ENCODE measurements around the gene GTPBP10. TPM values are rescaled to one million over a fixed set of nuclear protein-coding genes. Genes with fewer than 3 reads are reported as not detected.
A peak's percentile ranks its signal among the peaks of the same experiment; 100 is the strongest.

The GTPBP10 gene
- total and polyA plus RNA-seq, 9 of the 15 experiments (the other 6 are each of a cell fraction or from before 2014, with no cell fraction given) = 34.6 to 89.8 (median 76.4) TPM

DNA sequence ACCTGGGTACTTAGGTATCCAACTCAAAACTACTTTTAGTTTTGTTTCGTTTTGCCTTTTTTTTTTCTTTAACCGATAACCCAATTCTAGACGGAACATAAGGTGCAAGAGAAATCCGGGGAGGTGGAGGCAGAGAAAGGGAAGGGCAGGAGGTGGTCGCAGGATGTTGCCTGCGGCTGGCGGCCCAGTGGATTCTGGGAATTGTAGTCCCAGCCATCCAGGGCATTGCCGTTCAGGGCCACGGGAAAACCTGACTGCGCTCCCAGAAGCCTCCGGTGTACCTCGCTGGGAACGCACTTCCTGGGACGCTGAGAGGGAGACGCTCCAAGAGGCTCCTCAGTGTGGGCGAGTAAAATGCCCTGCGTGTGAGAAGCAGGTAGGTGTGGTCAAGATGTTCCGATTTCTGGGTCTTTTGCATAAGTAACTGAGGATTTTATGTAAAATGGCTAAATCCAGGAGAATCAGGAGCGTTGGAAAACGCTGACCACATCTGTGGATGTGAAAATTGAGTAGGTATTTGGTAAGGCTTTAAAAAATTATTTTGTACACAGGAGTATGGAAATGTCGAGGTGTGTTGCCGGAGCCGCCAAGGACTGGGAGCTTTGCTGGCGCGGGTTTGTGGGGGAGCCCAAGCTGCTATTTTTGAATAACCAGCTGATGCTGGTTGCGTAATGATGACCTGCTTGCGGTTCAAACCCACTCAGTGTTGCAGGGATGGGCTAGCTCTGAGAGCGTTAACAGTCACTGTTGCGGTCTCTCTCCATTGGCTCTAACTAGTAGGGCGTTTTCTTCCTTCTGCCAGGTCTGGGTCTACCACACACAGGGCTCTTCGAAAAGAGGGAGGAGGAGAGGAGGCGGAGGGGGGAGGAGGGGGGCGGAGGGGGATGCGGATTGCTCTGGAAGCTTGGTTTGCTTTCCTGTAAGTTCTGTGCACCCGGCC, 56.9 kb downstream of the GTPBP10 start, which contains the start of gene CLDN12 (continued):
- TF ChIP-seq JUN (IDR thresholded peaks at IDR 0.05; ENCODE audit: borderline replicate concordance, low read depth, low read length) (peak; percentile 12; the same call in 1 of the 2 replicates), JUN (CRISPR knock-in tag; IDR thresholded peaks at IDR 0.05; ENCODE audit: borderline replicate concordance) (no peak), FIP1L1 (IDR thresholded peaks at IDR 0.05; ENCODE audit: low read depth, low read length, poor library complexity, severe bottlenecking) (no peak), HMGN3 (IDR thresholded peaks at IDR 0.05; ENCODE audit: borderline replicate concordance, extremely low read depth, insufficient read length, low read depth, low read length) (no peak), DEAF1 (CRISPR knock-in tag; IDR thresholded peaks at IDR 0.05) (no peak), ZFX (CRISPR knock-in tag; IDR thresholded peaks at IDR 0.05) (peak; percentile 54), MEF2D (tag; conservative IDR thresholded peaks at IDR 0.05; ENCODE audit: low read depth) (peak; percentile 97), TGIF2 (CRISPR knock-in tag; IDR thresholded peaks at IDR 0.05) (no peak), PHTF2 (CRISPR knock-in tag; IDR thresholded peaks at IDR 0.05) (no peak), RNF219 (CRISPR knock-in tag; IDR thresholded peaks at IDR 0.05) (no peak), ZBTB1 (CRISPR knock-in tag; IDR thresholded peaks at IDR 0.05; ENCODE audit: borderline replicate concordance, low read depth) (no peak), ZFP36 (IDR thresholded peaks at IDR 0.05; ENCODE audit: low read depth, low read length, partially characterized antibody) (no peak), CBX1 (IDR thresholded peaks at IDR 0.05; ENCODE audit: low read depth) (peak; percentile 30; the same call in 1 of the 2 replicates), RNF2 (IDR thresholded peaks at IDR 0.05) (no peak), DDX20 (tag; IDR thresholded peaks at IDR 0.05; ENCODE audit: low read depth) (no peak), ARID3A (IDR thresholded peaks at IDR 0.05; ENCODE audit: borderline replicate concordance, low read depth, low read length) (no peak), NCOA6 (IDR thresholded peaks at IDR 0.05) (no peak)
- TF ChIP-seq, protein P1, sequence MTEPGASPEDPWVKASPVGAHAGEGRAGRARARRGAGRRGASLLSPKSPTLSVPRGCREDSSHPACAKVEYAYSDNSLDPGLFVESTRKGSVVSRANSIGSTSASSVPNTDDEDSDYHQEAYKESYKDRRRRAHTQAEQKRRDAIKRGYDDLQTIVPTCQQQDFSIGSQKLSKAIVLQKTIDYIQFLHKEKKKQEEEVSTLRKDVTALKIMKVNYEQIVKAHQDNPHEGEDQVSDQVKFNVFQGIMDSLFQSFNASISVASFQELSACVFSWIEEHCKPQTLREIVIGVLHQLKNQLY (CRISPR knock-in tag; conservative IDR thresholded peaks at IDR 0.05) = no peak
- TF ChIP-seq, protein P2, sequence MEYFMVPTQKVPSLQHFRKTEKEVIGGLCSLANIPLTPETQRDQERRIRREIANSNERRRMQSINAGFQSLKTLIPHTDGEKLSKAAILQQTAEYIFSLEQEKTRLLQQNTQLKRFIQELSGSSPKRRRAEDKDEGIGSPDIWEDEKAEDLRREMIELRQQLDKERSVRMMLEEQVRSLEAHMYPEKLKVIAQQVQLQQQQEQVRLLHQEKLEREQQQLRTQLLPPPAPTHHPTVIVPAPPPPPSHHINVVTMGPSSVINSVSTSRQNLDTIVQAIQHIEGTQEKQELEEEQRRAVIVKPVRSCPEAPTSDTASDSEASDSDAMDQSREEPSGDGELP (CRISPR knock-in tag; IDR thresholded peaks at IDR 0.05; ENCODE audit: borderline replicate concordance) = peak; percentile 99
